Mesothelial cell of epicardium (in vitro differentiated cells): ENCODE measurements around the gene STIM1. TPM values are rescaled to one million over a fixed set of nuclear protein-coding genes. Genes with fewer than 3 reads are reported as not detected.

Source experiments
- DNase-seq, 2 experiments: peaks; one replicate each; pipeline ENCODE4 v3.0.0; 2021; ENCODE audit warnings: low spot score in 2 of 2; ENCODE audit not compliant: unreplicated experiment in 2 of 2
- H3K27ac Mint-ChIP-seq: 2 replicates; pipeline ENCODE4 v1.8.0; 2021; ENCODE audit warnings: mixed read lengths
- H3K27me3 Mint-ChIP-seq: 2 replicates; pipeline ENCODE4 v1.8.0; 2021; ENCODE audit warnings: low read depth, mixed read lengths
- H3K36me3 Mint-ChIP-seq: 2 replicates; pipeline ENCODE4 v1.8.0; 2021; ENCODE audit warnings: mixed read lengths
- H3K4me1 Mint-ChIP-seq: 2 replicates; pipeline ENCODE4 v1.8.0; 2021; ENCODE audit warnings: mixed read lengths
- H3K4me3 Mint-ChIP-seq: 2 replicates; pipeline ENCODE4 v1.8.0; 2021; ENCODE audit warnings: mild to moderate bottlenecking, moderate library complexity, mixed read lengths
- H3K9me3 Mint-ChIP-seq: 2 replicates; pipeline ENCODE4 v1.8.0; 2021; ENCODE audit warnings: mixed read lengths
- total RNA-seq: library from RNA; stranded (reverse); gene quantifications from 3 replicates; pipeline ENCODE4 v1.2.1, GENCODE V29; 2021
- TF ChIP-seq, protein P1 (sequence below): fragments of 200-600 bp; sonication (generic); IDR thresholded peaks from one replicate; pipeline ENCODE4 v1.5.0; 2021; ENCODE audit warnings: antibody characterized with exemption; ENCODE audit not compliant: unreplicated experiment

The STIM1 gene
- total RNA-seq, 1 donor from 2014 or later = 43.7 TPM

DNA sequence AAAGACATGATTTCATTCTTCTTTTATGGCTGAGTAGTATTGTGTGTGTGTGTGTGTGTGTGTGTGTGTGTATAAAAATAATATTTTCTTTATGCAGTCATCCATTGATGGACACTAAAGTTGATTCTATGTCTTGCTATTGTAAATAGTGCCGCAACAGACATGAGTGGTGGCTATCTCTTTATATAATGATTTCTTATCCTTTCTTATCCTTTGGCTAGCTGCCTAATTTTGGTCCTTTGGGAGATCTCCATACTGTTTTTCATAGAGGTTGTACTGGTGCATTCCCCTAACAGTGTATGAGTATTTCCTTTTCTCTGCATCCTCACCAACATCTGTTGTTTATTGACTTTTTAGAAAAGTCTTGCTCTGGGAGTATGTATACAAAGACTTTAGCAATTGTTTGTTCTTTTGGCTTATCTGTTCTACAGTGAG is 107.0 kb downstream of the STIM1 start:
- TF ChIP-seq, protein P1, sequence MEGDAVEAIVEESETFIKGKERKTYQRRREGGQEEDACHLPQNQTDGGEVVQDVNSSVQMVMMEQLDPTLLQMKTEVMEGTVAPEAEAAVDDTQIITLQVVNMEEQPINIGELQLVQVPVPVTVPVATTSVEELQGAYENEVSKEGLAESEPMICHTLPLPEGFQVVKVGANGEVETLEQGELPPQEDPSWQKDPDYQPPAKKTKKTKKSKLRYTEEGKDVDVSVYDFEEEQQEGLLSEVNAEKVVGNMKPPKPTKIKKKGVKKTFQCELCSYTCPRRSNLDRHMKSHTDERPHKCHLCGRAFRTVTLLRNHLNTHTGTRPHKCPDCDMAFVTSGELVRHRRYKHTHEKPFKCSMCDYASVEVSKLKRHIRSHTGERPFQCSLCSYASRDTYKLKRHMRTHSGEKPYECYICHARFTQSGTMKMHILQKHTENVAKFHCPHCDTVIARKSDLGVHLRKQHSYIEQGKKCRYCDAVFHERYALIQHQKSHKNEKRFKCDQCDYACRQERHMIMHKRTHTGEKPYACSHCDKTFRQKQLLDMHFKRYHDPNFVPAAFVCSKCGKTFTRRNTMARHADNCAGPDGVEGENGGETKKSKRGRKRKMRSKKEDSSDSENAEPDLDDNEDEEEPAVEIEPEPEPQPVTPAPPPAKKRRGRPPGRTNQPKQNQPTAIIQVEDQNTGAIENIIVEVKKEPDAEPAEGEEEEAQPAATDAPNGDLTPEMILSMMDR = no peak
- no peak overlapping the region for H3K4me3 Mint-ChIP-seq
- H3K36me3 Mint-ChIP-seq = no peaks in the 10 kb centered on the region
- no peaks in the 10 kb centered on the region for H3K27me3 Mint-ChIP-seq
- no peak overlapping the region for H3K27ac Mint-ChIP-seq
- no peak for DNase-seq
- H3K4me1 Mint-ChIP-seq = peaks cover 12% of the 10 kb centered on the region
- no peaks in the 10 kb centered on the region for H3K9me3 Mint-ChIP-seq

DNA sequence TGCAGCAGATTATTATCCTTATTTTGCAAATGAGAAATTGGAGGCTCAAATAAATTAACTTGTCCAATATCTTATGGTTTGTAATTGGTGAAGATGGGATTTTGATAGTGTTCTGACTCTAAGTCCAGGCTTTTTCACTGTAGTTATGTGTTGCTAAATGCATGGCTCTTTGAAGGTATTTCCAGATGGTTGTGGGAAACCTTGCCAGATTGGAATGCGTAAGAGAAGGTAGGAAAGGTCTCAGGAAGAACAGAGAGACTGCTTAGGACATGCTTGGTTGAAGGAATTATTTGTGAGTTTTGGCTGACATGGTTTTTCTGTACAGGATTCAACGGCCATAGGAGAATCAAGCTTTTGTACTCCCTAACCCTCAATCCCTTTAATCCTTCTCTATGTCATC is 108.6 kb downstream of the STIM1 start:
- Mint-ChIP-seq H3K27ac (no peak overlapping the region), H3K36me3 (peaks cover 10% of the 10 kb centered on the region), H3K27me3 (no peaks in the 10 kb centered on the region), H3K4me1 (peaks cover 10% of the 10 kb centered on the region), H3K4me3 (no peak overlapping the region), H3K9me3 (no peaks in the 10 kb centered on the region)
- no peak for DNase-seq
- TF ChIP-seq, protein P1 = no peak

DNA sequence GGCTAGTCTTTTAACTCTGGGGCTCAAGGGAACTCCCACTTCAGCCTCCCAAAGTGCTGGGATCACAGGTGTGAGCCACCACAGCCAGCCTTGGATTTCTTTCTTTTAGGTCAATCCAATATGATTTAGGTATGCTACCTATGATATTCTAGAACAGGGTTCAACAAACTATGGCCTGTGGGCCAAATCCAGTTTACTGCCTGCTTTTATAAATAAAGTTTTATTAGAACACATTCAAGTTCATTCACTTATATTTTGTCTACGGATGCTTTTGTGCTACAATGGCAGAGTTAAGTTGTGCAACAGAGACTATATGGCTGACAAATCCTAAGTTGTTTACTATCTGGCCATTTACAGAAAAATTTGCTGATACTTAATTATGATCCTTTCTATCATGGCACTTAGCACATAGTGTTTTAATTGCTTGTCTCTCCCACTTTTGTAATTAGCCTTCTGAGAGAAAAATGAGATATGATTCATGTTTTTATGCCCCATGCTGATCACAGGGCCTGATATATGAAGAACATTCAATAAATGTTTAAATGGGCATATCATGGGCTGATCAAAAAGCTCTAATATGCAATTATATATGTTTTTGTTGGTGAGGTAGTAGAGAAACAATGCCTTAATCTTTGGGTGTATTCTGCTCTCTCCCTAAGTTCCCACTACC is 109.6 kb downstream of the STIM1 start:
- Mint-ChIP-seq H3K4me1 (peaks cover 2% of the 10 kb centered on the region), H3K27me3 (no peaks in the 10 kb centered on the region), H3K4me3 (no peak overlapping the region), H3K36me3 (peaks cover 10% of the 10 kb centered on the region), H3K27ac (no peak overlapping the region), H3K9me3 (no peaks in the 10 kb centered on the region)
- TF ChIP-seq, protein P1 = no peak
- no peak for DNase-seq

DNA sequence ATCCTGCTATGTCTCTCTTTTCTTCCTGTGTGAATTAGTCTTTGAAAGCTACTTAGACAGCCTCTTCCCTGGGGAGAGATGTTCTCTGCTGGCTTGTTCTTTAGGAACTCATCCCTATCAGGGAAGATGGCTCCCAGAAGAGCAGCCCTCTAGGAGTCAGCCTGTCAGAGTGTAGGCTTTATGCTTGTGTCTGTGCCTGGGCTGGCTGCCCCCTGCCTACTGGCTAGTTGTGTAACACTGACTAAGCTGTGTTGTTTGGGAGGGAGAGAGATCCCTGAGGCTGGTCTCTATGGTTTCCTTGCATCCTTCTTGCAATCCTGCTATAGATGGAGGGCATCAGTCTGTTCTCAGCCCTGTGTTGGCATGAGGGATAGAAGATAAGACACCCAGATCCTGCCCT is 112.2 kb downstream of the STIM1 start:
- Mint-ChIP-seq H3K9me3 (no peaks in the 10 kb centered on the region), H3K27me3 (no peaks in the 10 kb centered on the region)

DNA sequence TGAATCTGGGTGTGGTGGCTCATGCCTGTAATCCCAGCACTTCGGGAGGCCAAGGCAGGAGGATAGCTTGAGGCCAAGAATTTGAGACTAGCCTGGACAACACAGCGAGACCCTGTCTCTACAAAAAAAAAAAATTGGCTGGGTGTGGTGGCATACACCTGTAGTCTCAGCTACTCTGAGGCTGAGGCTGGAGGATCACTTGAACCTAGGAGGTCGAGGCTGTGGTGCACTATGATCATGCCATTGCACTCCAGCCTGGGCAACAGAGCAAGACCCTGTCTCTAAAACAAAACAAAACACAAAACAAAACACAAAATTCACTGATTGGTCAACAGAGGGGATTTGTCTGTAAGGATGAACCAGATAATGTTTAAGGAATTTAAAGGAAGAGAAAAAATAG is 113.7 kb downstream of the STIM1 start:
- DNase-seq = no peak
- Mint-ChIP-seq H3K36me3 (peaks cover 11% of the 10 kb centered on the region), H3K27ac (no peak overlapping the region), H3K4me1 (peaks cover 12% of the 10 kb centered on the region), H3K27me3 (no peaks in the 10 kb centered on the region), H3K4me3 (no peak overlapping the region), H3K9me3 (no peaks in the 10 kb centered on the region)
- TF ChIP-seq, protein P1 = no peak

More for the DNA sequence above, 112.2 kb downstream of the STIM1 start:
- no peak for DNase-seq
- Mint-ChIP-seq H3K4me3 (no peak overlapping the region), H3K36me3 (peaks cover 11% of the 10 kb centered on the region), H3K4me1 (peaks cover 12% of the 10 kb centered on the region), H3K27ac (no peak overlapping the region)
- TF ChIP-seq, protein P1 = no peak
